HCT116 (cell line): ENCODE results near the gene AGMAT. TPM values are rescaled to one million over a fixed set of nuclear protein-coding genes. Genes with fewer than 3 reads are reported as not detected.

Experiments
- ATAC-seq: fragments of 200-7000 bp; cut with Tn5 transposase; 2 replicates; pipeline ENCODE4 v1.9.1; 2020; ENCODE audit warnings: mild to moderate bottlenecking, moderate library complexity
- BruUV-seq: library from RNA; stranded (reverse); fragments of 400-500 nt; replicated peaks from 2 replicates; lab custom pipeline; 2021; lab: Mats Ljungman, UMichigan
- CTCF ChIA-PET: fragments of 300-600 bp; sonication (Branson Sonifier 250); formaldehyde crosslinking; loops from one replicate; lab custom pipeline; 2021; ENCODE audit warnings: antibody characterized with exemption; lab: Charles Lee
- POLR2A ChIA-PET: fragments of 300-600, 350-600 bp; sonication (Branson Sonifier 250); formaldehyde crosslinking; loops from one replicate; lab custom pipeline; 2021; ENCODE audit warnings: antibody characterized with exemption; lab: Charles Lee
- RAD21 ChIA-PET, 2 experiments: fragments of 300-600 bp; sonication (Branson Sonifier 250); formaldehyde crosslinking; loops; one replicate each; lab custom pipeline; 2023; ENCODE audit warnings: low total read pairs in 2 of 2; ENCODE audit not compliant: uncharacterized antibody in 2 of 2, unreplicated experiment in 2 of 2, low non-redundant PET in 1 of 2; lab: Charles Lee
- DNase-seq: peaks from one replicate; pipeline ENCODE4 v3.0.0-alpha.2; 2010; ENCODE audit warnings: low read depth, low spot score
- H2AFZ ChIP-seq: fragments of 200-600 bp; shearing (Covaris generic), sonication (generic); 2 replicates; pipeline ENCODE4 v1.6.1; 2017; ENCODE audit warnings: low read depth, mixed run types, mixed read lengths, antibody characterized with exemption, low read length; ENCODE audit not compliant: poor library complexity, severe bottlenecking
- H3K27ac ChIP-seq: 2 replicates; pipeline ENCODE4 v1.5.1; 2012; ENCODE audit warnings: low read depth, low read length
- H3K27me3 ChIP-seq: fragments of 200-600 bp; sonication (generic); 2 replicates; pipeline ENCODE4 v1.6.1; 2016; ENCODE audit warnings: mixed run types, low read length, mixed read lengths; ENCODE audit not compliant: insufficient read depth
- H3K36me3 ChIP-seq, 2 experiments: fragments of 200-500 bp in 1 of 2; fragments of 200-600 bp in 1 of 2; sonication (Bioruptor generic) in 1 of 2; sonication (generic) in 1 of 2; 2 replicates each; pipeline versions ENCODE4 v1.5.1 to v1.6.1; 2014 to 2016; ENCODE audit warnings: low read length in 2 of 2, inconsistent platforms in 1 of 2, mixed read lengths in 1 of 2, mixed run types in 1 of 2; ENCODE audit not compliant: insufficient read depth in 2 of 2, control insufficient read depth in 1 of 2
- H3K4me1 ChIP-seq, 2 experiments: fragments of 200-600 bp in 1 of 2; sonication (generic) in 1 of 2; 2 replicates each; pipeline versions ENCODE4 v1.5.1 to v1.6.1; 2012 to 2017; ENCODE audit warnings: low read length in 2 of 2, inconsistent platforms in 1 of 2, mild to moderate bottlenecking in 1 of 2, mixed read lengths in 1 of 2, mixed run types in 1 of 2, moderate library complexity in 1 of 2; ENCODE audit not compliant: insufficient read depth in 2 of 2, control insufficient read depth in 1 of 2
- H3K4me2 ChIP-seq: fragments of 200-600 bp; sonication (generic); 2 replicates; pipeline ENCODE4 v1.6.1; 2017; ENCODE audit warnings: mixed run types, low read length, mixed read lengths
- H3K4me3 ChIP-seq, 2 experiments: fragments of 200-600 bp in 1 of 2; sonication (generic) in 1 of 2; replicated peaks in 1 of 2; 2 replicates each; pipeline ENCODE4 v1.5.1; 2011 to 2016; ENCODE audit warnings: low read length in 2 of 2, control low read depth in 1 of 2, low read depth in 1 of 2, mild to moderate bottlenecking in 1 of 2, mixed read lengths in 1 of 2, mixed run types in 1 of 2
- H3K79me2 ChIP-seq: fragments of 200-600 bp; sonication (generic); 2 replicates; pipeline ENCODE4 v1.6.1; 2017; ENCODE audit warnings: mild to moderate bottlenecking, mixed run types, low read length, moderate library complexity, mixed read lengths; ENCODE audit not compliant: insufficient read depth
- H3K9ac ChIP-seq: fragments of 200-600 bp; sonication (generic); 2 replicates; pipeline ENCODE4 v1.6.1; 2016; ENCODE audit warnings: low read length, mixed read lengths
- H3K9me2 ChIP-seq: fragments of 200-600 bp; sonication (generic), shearing (Covaris generic); 2 replicates; pipeline ENCODE4 v1.6.1; 2017; ENCODE audit warnings: mixed run types, mild to moderate bottlenecking, moderate library complexity; ENCODE audit not compliant: insufficient read depth
- H3K9me3 ChIP-seq, 2 experiments: fragments of 200-500 bp in 1 of 2; fragments of 200-600 bp in 1 of 2; sonication (Bioruptor generic) in 1 of 2; sonication (generic) in 1 of 2; 2 replicates each; pipeline ENCODE4 v1.6.1; 2014 to 2017; ENCODE audit warnings: low read length in 2 of 2, mixed read lengths in 2 of 2, inconsistent platforms in 1 of 2, low read depth in 1 of 2, mild to moderate bottlenecking in 1 of 2, mixed run types in 1 of 2, moderate library complexity in 1 of 2; ENCODE audit not compliant: control insufficient read depth in 1 of 2, insufficient read depth in 1 of 2
- H4K20me1 ChIP-seq: fragments of 200-600 bp; sonication (generic), shearing (Covaris generic); 2 replicates; pipeline ENCODE4 v1.6.1; 2017; ENCODE audit warnings: mixed run types, mild to moderate bottlenecking, moderate library complexity; ENCODE audit not compliant: insufficient read depth
- CBX3 ChIP-seq: IDR thresholded peaks from 2 replicates; pipeline ENCODE4 v1.6.1; 2012; ENCODE audit warnings: low read depth
- CEBPB ChIP-seq: IDR thresholded peaks from 2 replicates; pipeline ENCODE4 v1.6.1; 2012; ENCODE audit warnings: low read depth
- ELF1 ChIP-seq: IDR thresholded peaks from 2 replicates; pipeline ENCODE4 v1.6.1; 2012; ENCODE audit warnings: low read depth, borderline replicate concordance
- EZH2 ChIP-seq: fragments of 200-600 bp; sonication (generic); IDR thresholded peaks from 2 replicates; pipeline ENCODE4 v1.6.1; 2017; ENCODE audit warnings: antibody characterized with exemption, mixed run types
- EZH2phosphoT487 ChIP-seq: fragments of 200-600 bp; IDR thresholded peaks from 2 replicates; pipeline ENCODE4 v1.6.1; 2018; ENCODE audit warnings: antibody characterized with exemption, borderline replicate concordance
- FOSL1 ChIP-seq: IDR thresholded peaks from 2 replicates; pipeline ENCODE4 v1.6.1; 2012; ENCODE audit warnings: low read depth
- POLR2A ChIP-seq: IDR thresholded peaks from 2 replicates; pipeline ENCODE4 v1.7.0; 2011; ENCODE audit warnings: borderline replicate concordance; ENCODE audit not compliant: insufficient read depth, insufficient read length; ENCODE audit errors: extremely low read depth
- POLR2AphosphoS5 ChIP-seq: IDR thresholded peaks from 2 replicates; pipeline ENCODE4 v1.6.1; 2011; ENCODE audit warnings: mild to moderate bottlenecking, low read depth, low read length, moderate library complexity
- RAD21 ChIP-seq: IDR thresholded peaks from 2 replicates; pipeline ENCODE4 v1.6.1; 2012; ENCODE audit warnings: low read depth, mild to moderate bottlenecking
- SIN3A ChIP-seq: IDR thresholded peaks from 2 replicates; pipeline ENCODE4 v1.6.1; 2012; ENCODE audit warnings: low read depth
- SP1 ChIP-seq: IDR thresholded peaks from 2 replicates; pipeline ENCODE4 v1.6.1; 2012; ENCODE audit warnings: low read depth
- SRF ChIP-seq: IDR thresholded peaks from 2 replicates; pipeline ENCODE4 v1.6.1; 2012; ENCODE audit warnings: low read depth
- TCF7L2 ChIP-seq: IDR thresholded peaks from 2 replicates; pipeline ENCODE4 v1.7.0; 2011; ENCODE audit warnings: borderline replicate concordance, inconsistent platforms; ENCODE audit not compliant: insufficient read depth, insufficient read length; ENCODE audit errors: extremely low read depth
- YY1 ChIP-seq: IDR thresholded peaks from 2 replicates; pipeline ENCODE4 v1.6.1; 2011; ENCODE audit warnings: low read length, low read depth, moderate library complexity, mild to moderate bottlenecking; ENCODE audit not compliant: insufficient replicate concordance; ENCODE audit errors: extremely low read depth
- ZFX ChIP-seq: fragments of 450-650 bp; IDR thresholded peaks from 2 replicates; pipeline ENCODE4 v1.6.1; 2017
- ZNF274 ChIP-seq: fragments of 200-500 bp; sonication (Bioruptor generic); IDR thresholded peaks from 2 replicates; pipeline ENCODE4 v1.6.1; 2014; ENCODE audit warnings: mild to moderate bottlenecking, low read depth, low read length, inconsistent platforms
- intact Hi-C: fragments of 100-400 bp; cut with micrococcal nuclease; formaldehyde crosslinking; loops from 2 replicates; pipeline ENCODE4 v1.10.0; 2022
- total RNA-seq: library from RNA; stranded (reverse); gene quantifications from one replicate; pipeline ENCODE4 v1.2.1, GENCODE V29; 2021; ENCODE audit not compliant: unreplicated experiment
- TF ChIP-seq, protein P1 (sequence below), 3 experiments: fragments of 200-600 bp in 1 of 3; sonication (generic) in 1 of 3; IDR thresholded peaks in 2 of 3; conservative IDR thresholded peaks in 1 of 3; 2 replicates each; pipeline ENCODE4 v1.5.1; 2012 to 2017; ENCODE audit warnings: low read depth in 2 of 3, low read length in 2 of 3, antibody characterized with exemption in 1 of 3, borderline replicate concordance in 1 of 3, control low read depth in 1 of 3, mild to moderate bottlenecking in 1 of 3, mixed read lengths in 1 of 3, mixed run types in 1 of 3, moderate library complexity in 1 of 3; ENCODE audit not compliant: insufficient read depth in 1 of 3
- TF ChIP-seq, protein P2 (sequence below): IDR thresholded peaks from 2 replicates; pipeline ENCODE4 v1.6.1; 2012; ENCODE audit warnings: low read depth
- TF ChIP-seq, protein P3 (sequence below): IDR thresholded peaks from 2 replicates; pipeline ENCODE4 v1.6.1; 2012
- TF ChIP-seq, protein P4 (sequence below): IDR thresholded peaks from 2 replicates; pipeline ENCODE4 v1.6.1; 2012

The AGMAT gene
- total RNA-seq, 1 experiment from 2014 or later: not detected

DNA sequence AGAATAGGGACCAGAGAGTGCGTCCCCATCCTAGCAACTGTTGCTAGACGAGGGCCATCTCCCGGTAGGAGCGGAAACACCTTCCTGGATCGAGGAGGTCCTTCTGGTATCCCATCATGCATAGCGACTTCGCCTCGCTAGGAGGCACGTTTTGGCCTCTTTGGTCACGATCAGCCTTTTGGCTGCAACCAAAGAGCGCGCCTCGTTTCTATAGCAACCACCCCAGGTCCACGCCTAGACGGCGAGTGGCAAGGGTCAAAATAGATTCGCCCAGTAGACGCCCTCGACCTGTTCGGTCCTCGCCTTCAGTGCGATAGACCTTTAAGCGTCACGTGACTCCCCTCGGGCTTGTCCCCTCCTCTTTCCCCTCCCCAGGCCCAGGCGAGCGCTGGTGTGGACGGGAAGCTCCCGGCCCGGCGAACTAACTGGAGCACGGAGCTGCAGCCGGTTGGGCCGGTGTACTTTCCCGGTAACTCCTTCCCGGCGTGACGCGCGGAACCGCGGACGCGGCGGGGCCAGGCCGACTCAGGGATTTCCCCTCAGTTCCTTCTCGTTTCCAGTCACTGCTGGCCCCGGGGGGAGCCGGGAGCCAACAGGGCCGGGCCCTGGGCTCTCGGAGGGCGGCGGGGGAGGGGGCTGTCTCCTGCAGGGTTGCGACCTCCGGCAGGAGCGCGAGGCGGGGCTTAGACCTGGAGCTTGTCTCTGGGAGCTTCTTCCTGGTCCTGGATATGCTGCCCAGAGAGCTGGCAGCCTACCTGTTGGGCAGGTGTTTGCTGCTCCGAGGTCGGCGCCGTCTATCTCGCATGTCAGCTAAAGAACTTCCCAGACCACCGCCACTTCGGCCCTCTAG lies 58.1 kb downstream of the AGMAT start, which contains the start of gene DNAJC16:
DNAJC16 (plus strand) TSS at position 359 of the 850 bp plus-strand sequence. CDS start 2,258 bp downstream, outside the sequence.
- no peak within 1 kb of the TSS for H2AFZ ChIP-seq
- intact Hi-C loops: loop anchor here (5.0 kb wide), 2 partner anchors 91 to 621 kb away; partner anchors contain the start of gene DDI2
- no peaks in the 10 kb centered on the region for H4K20me1 ChIP-seq
- peak within 1 kb of the TSS; percentile 73 for H3K27ac ChIP-seq
- POLR2A ChIA-PET: no interaction called here
- H3K27me3 ChIP-seq: no peaks in the 10 kb centered on the region
- DNase-seq: peak; percentile 100
- no peaks in the 10 kb centered on the region for H3K9me3 ChIP-seq
- peaks cover 26% of the 10 kb centered on the region for H3K79me2 ChIP-seq
- H3K9me2 ChIP-seq: no peaks in the 10 kb centered on the region
- CTCF ChIA-PET: no interaction called here
- H3K4me2 ChIP-seq: peak within 1 kb of the TSS; percentile 89
- ATAC-seq: peak; percentile 71
- peak within 1 kb of the TSS; percentile 80 to 84 for H3K4me3 ChIP-seq
- peaks cover 10 to 31% of the 10 kb centered on the region in 2 experiments for H3K4me1 ChIP-seq
- no TSS peak for BruUV-seq
- RAD21 ChIA-PET: no interaction called here
- 0 out of 4 replicates have a peak, but pooled peaks cover 0 to 2% of the 10 kb centered on the region in 2 experiments for H3K36me3 ChIP-seq
- peak within 1 kb of the TSS; percentile 90 for H3K9ac ChIP-seq
- TF ChIP-seq POLR2A (peak; percentile 61), POLR2AphosphoS5 (peak; percentile 91), CEBPB (no peak), FOSL1 (no peak), ZFX (peak; percentile 90), EZH2phosphoT487 (no peak), EZH2 (no peak), TCF7L2 (peak; percentile 82), SP1 (peak; percentile 89), ELF1 (no peak; the same call in 1 of the 2 replicates), SRF (no peak; the same call in 1 of the 2 replicates), ZNF274 (no peak), CBX3 (no peak), SIN3A (no peak; the same call in none of the 2 replicates), YY1 (peak; percentile 52), RAD21 (no peak)
- TF ChIP-seq, protein P1, sequence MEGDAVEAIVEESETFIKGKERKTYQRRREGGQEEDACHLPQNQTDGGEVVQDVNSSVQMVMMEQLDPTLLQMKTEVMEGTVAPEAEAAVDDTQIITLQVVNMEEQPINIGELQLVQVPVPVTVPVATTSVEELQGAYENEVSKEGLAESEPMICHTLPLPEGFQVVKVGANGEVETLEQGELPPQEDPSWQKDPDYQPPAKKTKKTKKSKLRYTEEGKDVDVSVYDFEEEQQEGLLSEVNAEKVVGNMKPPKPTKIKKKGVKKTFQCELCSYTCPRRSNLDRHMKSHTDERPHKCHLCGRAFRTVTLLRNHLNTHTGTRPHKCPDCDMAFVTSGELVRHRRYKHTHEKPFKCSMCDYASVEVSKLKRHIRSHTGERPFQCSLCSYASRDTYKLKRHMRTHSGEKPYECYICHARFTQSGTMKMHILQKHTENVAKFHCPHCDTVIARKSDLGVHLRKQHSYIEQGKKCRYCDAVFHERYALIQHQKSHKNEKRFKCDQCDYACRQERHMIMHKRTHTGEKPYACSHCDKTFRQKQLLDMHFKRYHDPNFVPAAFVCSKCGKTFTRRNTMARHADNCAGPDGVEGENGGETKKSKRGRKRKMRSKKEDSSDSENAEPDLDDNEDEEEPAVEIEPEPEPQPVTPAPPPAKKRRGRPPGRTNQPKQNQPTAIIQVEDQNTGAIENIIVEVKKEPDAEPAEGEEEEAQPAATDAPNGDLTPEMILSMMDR (IDR thresholded peaks at IDR 0.05 in 2 of 3, conservative IDR thresholded peaks at IDR 0.05 in 1 of 3; ENCODE audit: borderline replicate concordance in 1 of 3, insufficient read depth in 1 of 3, low read depth in 2 of 3, low read length in 2 of 3): peak in 1 of 3 experiments; percentile 8; a peak in 1 of 6 replicates
- TF ChIP-seq, protein P2, sequence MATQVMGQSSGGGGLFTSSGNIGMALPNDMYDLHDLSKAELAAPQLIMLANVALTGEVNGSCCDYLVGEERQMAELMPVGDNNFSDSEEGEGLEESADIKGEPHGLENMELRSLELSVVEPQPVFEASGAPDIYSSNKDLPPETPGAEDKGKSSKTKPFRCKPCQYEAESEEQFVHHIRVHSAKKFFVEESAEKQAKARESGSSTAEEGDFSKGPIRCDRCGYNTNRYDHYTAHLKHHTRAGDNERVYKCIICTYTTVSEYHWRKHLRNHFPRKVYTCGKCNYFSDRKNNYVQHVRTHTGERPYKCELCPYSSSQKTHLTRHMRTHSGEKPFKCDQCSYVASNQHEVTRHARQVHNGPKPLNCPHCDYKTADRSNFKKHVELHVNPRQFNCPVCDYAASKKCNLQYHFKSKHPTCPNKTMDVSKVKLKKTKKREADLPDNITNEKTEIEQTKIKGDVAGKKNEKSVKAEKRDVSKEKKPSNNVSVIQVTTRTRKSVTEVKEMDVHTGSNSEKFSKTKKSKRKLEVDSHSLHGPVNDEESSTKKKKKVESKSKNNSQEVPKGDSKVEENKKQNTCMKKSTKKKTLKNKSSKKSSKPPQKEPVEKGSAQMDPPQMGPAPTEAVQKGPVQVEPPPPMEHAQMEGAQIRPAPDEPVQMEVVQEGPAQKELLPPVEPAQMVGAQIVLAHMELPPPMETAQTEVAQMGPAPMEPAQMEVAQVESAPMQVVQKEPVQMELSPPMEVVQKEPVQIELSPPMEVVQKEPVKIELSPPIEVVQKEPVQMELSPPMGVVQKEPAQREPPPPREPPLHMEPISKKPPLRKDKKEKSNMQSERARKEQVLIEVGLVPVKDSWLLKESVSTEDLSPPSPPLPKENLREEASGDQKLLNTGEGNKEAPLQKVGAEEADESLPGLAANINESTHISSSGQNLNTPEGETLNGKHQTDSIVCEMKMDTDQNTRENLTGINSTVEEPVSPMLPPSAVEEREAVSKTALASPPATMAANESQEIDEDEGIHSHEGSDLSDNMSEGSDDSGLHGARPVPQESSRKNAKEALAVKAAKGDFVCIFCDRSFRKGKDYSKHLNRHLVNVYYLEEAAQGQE: no peak
- TF ChIP-seq, protein P3, sequence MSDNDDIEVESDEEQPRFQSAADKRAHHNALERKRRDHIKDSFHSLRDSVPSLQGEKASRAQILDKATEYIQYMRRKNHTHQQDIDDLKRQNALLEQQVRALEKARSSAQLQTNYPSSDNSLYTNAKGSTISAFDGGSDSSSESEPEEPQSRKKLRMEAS: peak; percentile 98
- TF ChIP-seq, protein P4, sequence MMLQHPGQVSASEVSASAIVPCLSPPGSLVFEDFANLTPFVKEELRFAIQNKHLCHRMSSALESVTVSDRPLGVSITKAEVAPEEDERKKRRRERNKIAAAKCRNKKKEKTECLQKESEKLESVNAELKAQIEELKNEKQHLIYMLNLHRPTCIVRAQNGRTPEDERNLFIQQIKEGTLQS: no peak
